Measurements from ENCODE around the gene ATP4B.

ATP4B gene

DNA sequence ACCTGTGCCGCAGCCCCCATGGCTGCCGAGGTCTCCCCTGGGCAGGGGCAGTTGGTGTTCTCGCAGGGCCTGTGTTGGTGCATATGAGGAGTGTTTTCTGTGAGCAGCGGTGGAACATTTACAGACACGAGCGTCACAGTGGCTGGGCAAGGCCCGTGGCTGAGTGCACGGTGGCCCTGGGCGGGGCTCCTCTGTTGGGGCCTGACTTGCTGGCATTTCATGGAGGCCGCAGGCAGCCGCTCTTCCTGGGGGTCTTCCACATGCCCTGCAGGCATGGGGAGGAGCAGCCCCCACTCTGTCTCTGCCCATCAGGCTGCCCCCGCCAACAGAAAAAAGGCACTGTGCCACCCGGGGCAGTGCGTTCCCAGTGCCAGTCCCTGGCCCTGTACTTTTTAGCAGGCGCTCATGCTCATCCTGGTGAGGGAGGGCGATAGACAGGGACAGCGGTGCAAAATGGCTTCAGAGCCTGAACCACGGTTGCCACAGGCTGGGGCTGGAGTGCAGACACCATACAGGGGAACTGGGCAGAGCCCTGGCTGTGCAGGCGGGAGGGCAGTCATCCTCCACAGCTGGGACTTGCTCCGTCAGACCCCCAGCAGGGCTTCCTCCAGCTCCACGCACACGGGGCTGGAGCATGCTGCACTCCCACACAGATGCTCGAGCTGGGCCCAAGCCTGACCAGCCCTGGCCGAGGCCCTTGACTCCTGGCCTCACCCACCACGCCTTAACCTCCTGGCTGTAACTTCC, 49.9 kb downstream of the ATP4B start:
- no peak for DNase-seq (ENCODE audit: low read depth in 2 of 2)

DNA sequence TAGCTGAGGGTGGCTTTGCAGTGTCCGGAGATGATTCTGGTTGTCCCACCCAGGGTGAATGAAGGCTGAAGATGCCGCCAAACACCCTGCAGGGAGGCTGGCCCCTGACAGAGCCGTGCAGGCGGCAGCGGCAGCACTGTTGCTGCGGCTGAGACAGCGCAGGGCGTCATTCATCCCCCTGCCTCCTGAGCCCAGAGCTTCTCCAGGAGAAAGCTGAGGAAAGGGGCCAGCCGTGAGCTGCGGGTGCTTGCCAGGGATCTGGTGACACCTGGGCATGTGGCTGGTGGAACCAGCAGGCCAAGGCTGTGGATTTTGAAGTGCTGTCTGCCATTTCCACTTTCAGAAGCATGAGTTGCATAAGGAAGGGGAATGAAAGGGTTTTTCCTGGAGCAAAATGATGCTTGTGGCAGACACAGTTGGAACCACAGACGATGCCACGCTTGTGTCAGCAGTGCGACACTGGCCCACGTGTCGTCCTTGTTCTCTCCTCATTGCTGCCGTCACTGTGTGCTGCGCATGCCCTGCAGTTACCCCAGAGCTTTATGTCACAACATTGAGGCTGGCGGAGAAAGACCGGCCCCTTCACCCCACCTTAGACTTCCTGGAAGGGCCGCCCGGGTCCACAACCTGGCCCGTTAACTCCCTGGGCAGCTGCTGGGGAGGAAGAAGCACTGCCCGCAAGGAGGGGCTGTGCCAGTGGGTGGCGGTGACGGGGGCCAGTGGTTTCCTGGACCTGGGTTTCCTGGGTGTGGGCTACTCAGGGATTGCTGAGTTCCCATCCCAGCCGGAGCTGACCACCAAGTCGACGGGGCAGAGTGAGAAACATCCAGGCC, 50.7 kb downstream of the ATP4B start:
- no peak for DNase-seq (ENCODE audit: low read depth in 2 of 2)

DNA sequence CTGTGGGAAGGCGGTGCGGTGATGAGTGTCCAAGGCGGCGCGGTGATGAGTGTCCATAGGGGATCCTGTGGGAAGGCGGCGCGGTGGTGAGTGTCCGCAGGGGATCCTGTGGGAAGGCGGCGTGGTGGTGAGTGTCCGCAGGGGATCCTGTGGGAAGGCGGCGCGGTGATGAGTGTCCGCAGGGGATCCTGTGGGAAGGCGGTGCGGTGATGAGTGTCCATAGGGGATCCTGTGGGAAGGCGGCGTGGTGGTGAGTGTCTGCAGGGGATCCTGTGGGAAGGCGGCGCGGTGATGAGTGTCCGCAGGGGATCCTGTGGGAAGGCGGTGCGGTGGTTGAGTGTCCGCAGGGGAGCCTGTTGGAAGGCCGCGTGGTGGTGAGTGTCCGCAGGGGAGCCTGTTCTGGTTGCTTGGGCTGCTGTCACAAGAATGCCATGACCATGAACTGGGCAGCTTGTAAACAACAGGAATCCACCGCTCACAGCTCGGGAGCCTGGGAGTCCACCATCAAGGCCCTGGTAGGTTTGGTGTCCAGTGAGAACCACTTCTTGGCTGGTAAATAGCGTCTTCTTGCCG, 52.0 kb downstream of the ATP4B start:
- no peak for DNase-seq (ENCODE audit: low read depth in 2 of 2)

DNA sequence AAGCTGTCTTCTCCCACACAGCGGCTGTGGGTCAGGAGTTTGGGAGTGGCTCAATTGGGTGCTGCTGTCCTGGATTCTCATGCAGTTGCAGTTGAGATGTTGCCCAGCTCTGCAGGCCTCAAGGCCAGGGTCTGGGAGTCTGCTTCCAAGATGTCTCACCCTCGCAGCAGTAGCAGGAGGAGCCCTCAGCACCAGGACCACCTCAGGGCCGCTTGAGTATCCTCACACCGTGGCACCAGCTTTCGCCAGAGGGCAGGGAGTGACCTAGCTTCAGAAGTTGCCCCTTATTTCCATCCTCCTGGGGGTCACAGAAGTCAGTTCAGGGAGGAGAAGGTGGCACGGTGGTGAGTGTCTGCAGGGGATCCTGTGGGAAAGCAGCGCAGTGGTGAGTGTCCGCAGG, 52.5 kb downstream of the ATP4B start:
- no peak for DNase-seq (ENCODE audit: low read depth in 2 of 2)

DNA sequence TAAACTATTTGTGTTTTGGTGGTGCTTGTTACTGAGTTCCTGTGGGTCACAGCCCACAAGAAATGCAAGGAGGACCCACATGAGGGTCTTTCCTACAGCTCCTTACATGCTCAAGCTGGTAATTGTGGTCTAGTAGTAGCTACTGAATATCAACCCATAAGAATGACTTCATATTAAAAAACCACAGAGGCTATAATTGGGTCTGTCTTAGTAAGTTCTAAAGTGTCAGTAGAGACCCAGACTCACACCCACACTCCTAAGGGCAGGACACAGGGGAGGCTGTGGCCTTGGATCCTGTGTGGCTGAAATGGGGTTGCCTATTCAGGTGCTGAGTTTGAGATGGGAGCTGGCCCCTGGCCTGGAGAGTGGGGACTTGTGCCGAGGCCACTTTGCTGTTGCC, 53.8 kb downstream of the ATP4B start:
- DNase-seq (ENCODE audit: low read depth in 2 of 2) = no peak

DNA sequence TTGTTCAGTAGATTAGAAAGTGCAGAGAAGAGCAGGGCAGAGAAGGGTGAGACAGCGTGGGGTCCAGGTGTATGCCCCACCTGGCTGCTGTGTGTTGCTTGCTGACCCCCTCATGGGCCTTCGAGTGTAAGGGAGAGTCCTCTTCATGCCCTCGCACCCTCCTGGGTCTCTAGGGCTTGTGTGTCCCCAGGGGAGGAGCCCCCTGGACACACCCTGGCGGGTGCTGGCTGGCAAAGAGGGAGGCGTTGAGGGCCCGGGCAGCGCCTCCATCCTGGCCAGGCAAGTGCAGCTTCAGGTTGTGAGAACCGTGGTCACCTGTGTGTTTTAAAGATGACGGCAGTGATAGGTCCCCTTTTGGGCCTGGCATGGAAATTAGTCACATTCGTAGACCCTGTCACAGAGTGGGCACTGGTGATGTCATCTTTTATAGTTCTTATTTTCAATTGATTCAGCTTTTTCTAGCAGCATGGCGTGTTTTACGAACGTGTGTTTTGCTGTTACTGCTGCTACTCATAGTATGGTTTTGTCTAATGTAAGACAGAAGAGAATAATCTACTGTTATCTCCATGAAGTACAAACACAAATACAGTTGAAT, 54.8 kb downstream of the ATP4B start:
- no peak for DNase-seq (ENCODE audit: low read depth in 2 of 2)

DNA sequence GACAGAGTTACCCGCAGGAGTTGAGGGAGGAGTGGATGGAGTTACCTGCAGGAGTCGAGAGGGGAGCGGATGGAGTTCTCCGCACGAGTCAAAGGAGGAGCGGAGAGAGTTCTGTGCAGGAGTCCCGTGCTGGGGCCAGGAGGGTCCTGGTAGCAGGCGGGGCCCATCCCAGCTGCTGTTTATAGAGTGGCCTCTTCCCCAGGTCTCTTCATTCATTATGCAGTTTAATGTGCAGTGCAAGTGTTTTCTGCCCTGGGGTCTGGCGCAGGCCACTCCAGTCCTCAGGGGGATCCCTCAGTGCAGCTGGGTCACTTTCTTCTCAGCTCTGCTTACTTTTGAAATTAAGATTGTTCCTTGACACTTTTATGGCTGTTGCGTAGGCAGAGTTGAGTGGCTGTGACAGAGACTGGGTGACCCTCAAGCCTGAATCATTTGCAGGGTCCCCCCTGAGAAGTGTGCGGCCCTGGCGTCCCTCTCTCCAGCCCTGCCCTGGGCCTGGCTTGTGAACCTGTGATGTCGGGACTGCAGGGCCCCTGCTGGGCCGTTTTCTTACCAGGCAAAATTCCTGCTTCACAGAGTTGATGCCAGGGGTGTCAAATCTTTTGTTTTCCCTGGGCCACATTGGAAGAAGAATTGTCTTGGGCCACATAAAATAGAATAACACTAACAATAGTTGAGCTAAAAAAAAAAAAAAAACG, 55.6 kb downstream of the ATP4B start:
- DNase-seq (ENCODE audit: low read depth in 2 of 2) = no peak

DNA sequence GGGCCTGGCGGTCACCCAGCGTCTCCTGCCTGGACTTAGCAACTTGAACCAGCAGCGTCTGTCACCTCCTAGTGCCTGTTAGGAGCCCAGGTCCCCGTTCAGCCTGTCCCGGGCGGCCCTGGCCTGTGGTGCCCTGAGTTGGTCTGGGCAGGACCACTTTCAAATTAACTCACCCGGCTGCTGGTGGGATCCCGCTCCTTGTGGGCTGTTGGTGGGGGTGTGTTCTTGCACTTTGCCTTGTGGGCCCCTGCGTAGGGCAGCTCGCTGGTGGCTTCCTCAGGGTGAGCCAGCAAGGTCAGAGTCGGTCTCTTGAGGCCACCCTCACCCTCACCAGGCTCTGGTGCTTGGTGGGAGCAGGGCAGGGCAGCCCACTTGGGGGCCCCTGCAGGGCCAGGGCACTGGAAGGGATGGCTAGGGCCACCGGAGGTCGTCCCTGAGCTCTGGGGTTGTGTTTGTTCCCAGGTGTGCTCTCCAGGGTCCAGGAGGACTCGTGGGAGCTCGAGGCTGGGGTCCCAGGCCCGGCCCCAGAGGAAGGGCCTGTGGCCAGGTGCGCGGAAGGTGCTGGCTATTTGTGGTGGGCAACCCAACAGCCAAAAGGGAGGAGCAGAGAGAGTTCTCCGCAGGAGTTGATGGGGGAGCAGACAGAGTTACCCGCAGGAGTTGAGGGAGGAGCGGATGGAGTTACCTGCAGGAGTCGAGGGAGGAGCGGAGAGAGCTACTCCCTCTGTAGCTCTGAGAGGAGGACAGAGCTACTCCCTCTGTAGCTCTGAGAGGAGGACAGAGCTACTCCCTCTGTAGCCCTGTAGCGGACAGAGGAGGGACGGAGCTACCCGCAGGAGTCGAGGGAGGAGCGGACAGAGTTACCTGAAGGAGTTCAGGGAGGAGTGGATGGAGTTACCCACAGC, 56.6 kb downstream of the ATP4B start:
- no peak for DNase-seq (ENCODE audit: low read depth in 2 of 2)

DNA sequence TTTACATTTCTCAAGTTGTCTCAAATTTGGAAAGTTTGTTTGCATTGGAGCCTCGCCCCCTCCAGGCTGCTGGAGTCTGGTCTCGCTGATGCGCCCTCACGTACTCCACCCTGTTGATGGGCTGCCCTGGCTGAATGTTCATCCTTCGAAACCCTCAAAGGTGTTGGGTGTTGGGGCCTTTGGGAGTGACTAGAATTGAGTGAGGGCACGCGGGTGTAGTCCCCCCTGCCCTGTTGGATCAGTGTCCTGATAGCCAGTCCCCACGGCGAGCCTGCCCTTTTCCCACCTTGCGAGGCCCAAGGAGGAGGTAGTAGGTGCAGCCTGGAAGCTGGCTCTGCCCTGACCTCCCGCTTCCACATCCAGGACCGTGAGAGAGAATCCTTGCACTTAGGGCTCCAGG, 58.6 kb downstream of the ATP4B start:
- no peak for DNase-seq (ENCODE audit: low read depth in 2 of 2)

Measured in stimulated activated CD4-positive, alpha-beta T cell treated with anti-CD3 and anti-CD28 coated beads, Interleukin-4, amount 100 ng/mL, for 48 hours (primary cell).